ENCODE measurements around the gene ID3.

ID3 gene

DNA sequence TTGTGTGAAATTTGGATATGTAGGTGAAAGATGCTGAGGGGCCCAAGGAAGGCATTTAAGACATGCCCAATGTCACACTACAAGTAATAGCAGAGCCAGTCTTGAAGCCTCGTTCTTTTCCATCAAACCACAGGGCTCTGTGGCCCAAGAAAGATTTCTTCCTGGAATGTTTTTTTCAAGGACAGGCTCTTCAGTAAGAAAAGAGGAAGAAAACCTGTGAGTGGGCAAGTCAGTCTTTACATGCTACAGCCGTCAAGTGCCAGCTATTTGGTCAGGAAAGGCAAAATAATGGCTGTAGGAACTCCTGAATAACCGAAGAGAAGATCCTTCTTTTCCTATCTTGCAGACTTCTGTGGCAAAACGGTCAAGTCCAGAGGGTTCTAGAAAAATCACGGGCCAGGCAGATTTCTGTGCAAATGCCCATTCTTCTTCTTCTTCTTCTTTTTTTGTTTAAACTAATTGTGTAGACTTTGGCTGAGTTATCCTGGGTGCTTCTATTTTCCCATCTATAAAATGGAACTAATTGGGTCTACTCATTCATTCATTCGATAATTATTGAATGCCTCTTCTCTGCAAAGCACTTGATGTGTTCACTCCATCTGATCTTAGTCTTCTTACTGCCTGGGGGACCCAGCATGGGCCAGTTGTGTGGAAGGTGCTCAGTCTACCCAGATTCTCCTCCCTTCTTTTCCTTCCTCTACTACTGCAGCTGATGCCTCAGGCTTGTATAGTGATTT lies 1.9 kb upstream of the ID3 start:
- Histone ChIP-seq H3K4me3 (ENCODE audit: low read length) (peak overlapping the region; percentile 62), H3K9me3 (replicated peaks; ENCODE audit: low read length) (no peaks in the 10 kb centered on the region), H3K4me2 (ENCODE audit: low read length) (peak overlapping the region; percentile 70), H3K4me1 (ENCODE audit: control insufficient read depth, insufficient read depth, low read length) (peaks cover 59% of the 10 kb centered on the region), H3K9ac (ENCODE audit: low read depth, low read length) (peak overlapping the region; percentile 99), H3K27me3 (ENCODE audit: control insufficient read depth, insufficient read depth, low read length) (no peaks in the 10 kb centered on the region), H3K36me3 (ENCODE audit: insufficient read depth, low read length) (peaks cover 22% of the 10 kb centered on the region)

DNA sequence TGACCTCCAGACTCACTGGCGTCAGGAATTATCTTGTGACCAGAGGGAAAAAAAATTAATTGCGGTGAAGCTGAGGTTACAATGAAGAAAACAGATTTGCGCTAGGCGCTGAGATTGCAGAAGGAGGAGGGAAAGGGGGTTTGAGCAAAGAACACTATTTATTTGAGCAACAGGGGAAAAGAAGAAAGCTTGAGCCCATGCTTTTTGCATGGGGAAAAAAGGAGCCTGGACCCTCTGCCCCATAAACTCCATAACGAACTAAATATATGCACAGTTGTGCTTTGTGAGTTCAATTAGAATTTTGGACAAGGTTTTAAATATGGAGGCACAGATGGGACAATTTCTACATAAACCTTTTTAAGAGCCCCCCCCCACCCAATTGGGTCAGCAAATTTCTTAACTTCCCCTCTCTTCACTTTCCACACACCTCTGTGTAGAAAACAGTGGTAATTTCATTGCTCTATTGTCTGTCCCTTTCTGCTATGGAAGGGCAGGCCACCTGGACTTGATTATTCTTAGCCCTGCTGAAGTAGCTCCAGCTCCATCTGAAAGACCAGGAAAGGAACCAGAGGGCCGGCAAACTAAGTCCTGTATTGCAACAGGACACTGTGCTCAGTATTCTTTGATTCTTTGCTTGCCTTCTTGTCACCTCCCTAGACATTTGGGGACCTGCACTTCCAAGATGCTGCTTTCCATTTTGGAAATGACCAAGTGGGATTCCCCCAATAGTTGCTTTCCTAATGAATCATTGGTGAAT lies 862 bp upstream of the ID3 start:
- Histone ChIP-seq H3K4me3 (ENCODE audit: low read length) (peak overlapping the region; percentile 62), H3K4me1 (ENCODE audit: control insufficient read depth, insufficient read depth, low read length) (peaks cover 70% of the 10 kb centered on the region), H3K27me3 (ENCODE audit: control insufficient read depth, insufficient read depth, low read length) (no peaks in the 10 kb centered on the region)

DNA sequence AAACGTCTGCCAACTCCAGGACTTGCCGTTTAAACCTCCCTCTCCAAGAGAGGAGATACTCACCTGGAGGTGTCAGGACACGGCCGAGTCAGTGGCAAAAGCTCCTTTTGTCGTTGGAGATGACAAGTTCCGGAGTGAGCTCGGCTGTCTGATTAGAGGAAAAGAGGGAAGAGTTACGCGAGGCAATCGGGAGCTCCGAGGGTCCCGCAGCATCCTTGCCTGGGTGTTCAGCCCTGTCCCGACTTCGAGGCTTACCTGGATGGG lies 497 bp downstream of the ID3 start:
- peak overlapping the region; percentile 89 for H3K4me3 ChIP-seq (ENCODE audit: low read length)
- no peaks in the 10 kb centered on the region for H3K27me3 ChIP-seq (ENCODE audit: control insufficient read depth, insufficient read depth, low read length)
- H3K36me3 ChIP-seq (ENCODE audit: insufficient read depth, low read length), result peaks cover 22% of the 10 kb centered on the region
- H3K4me1 ChIP-seq (ENCODE audit: control insufficient read depth, insufficient read depth, low read length), result peaks cover 69% of the 10 kb centered on the region
- no peaks in the 10 kb centered on the region for H3K9me3 ChIP-seq (replicated peaks; ENCODE audit: low read length)
- peak overlapping the region; percentile 99 for H3K9ac ChIP-seq (ENCODE audit: low read depth, low read length)
- peak overlapping the region; percentile 80 for H3K4me2 ChIP-seq (ENCODE audit: low read length)

More for the DNA sequence above, 862 bp upstream of the ID3 start:
- Histone ChIP-seq H3K4me2 (ENCODE audit: low read length) (peak overlapping the region; percentile 70), H3K9ac (ENCODE audit: low read depth, low read length) (peak overlapping the region; percentile 99), H3K9me3 (replicated peaks; ENCODE audit: low read length) (no peaks in the 10 kb centered on the region), H3K36me3 (ENCODE audit: insufficient read depth, low read length) (peaks cover 22% of the 10 kb centered on the region)

DNA sequence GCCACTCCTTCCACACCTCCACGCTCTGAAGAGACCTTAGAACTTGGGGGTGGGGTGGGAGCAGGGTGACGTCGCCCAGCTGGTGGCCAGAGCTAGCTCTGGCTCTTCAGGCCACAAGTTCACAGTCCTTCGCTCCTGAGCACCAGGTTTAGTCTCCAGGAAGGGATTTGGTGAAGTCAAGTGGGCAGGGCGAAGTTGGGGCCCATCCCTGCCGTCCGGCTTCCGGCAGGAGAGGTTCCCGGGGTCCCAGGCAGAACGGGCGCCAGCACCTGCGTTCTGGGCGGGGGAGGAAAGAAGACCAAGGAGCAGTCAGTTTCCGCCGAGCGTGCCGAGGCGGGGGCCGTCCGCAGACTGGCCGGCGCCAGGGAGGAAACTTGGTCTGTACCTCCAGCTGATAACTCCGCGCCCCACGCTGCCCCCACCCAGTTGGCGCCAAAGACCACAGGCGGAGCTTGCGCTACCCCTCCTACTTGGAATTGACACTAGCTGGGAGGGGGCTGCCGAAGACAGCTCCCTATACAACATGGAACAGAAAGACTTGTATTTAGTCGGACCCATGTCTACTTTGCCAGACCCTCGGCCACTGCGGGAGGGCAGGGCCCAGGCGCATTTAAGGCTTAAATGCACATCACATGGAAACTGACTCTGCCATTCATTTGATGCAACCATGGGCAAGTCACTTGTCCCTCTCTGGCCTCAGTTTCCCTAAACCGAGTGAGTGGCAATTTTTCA lies 995 bp downstream of the ID3 start:
- Histone ChIP-seq H3K9me3 (replicated peaks; ENCODE audit: low read length) (no peaks in the 10 kb centered on the region), H3K4me2 (ENCODE audit: low read length) (peak overlapping the region; percentile 80), H3K4me1 (ENCODE audit: control insufficient read depth, insufficient read depth, low read length) (peaks cover 67% of the 10 kb centered on the region), H3K36me3 (ENCODE audit: insufficient read depth, low read length) (peaks cover 22% of the 10 kb centered on the region), H3K4me3 (ENCODE audit: low read length) (peak overlapping the region; percentile 89), H3K9ac (ENCODE audit: low read depth, low read length) (peak overlapping the region; percentile 99), H3K27me3 (ENCODE audit: control insufficient read depth, insufficient read depth, low read length) (no peaks in the 10 kb centered on the region)

DNA sequence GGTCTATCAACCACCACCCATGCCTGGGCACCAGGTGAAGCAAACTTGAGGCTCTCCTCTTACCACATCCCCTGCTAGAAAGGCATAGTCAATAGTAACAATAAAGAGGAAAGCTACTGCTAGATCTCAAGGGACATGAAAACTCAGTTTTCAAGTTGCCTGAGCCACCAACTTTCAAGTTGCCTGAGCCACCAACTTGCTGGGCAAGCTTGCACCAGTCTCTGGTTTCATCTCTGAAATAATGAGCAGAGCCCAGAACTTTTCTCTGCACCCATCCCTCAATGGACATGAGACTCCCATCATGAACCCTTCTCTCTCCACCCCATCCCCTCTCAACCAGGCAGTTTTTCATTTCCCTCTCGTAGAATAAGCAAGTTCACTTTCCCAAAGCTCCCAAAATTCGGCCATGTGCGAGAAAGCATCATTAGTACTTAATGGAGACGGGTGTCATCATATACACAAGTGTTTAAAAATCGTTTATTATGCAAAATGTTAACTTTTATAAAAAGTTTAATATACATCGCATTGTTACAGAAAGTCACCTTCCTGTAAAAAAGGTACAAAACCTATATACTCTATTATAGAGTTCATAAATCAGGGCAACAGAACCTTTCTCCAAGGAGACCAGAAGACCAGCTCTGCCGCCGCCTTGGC lies 1.7 kb downstream of the ID3 start:
- H3K4me1 ChIP-seq (ENCODE audit: control insufficient read depth, insufficient read depth, low read length), result peaks cover 61% of the 10 kb centered on the region
- peaks cover 22% of the 10 kb centered on the region for H3K36me3 ChIP-seq (ENCODE audit: insufficient read depth, low read length)
- H3K4me3 ChIP-seq (ENCODE audit: low read length), result peak overlapping the region; percentile 89
- peak overlapping the region; percentile 99 for H3K9ac ChIP-seq (ENCODE audit: low read depth, low read length)
- H3K4me2 ChIP-seq (ENCODE audit: low read length), result peak overlapping the region; percentile 80
- no peaks in the 10 kb centered on the region for H3K27me3 ChIP-seq (ENCODE audit: control insufficient read depth, insufficient read depth, low read length)
- H3K9me3 ChIP-seq (replicated peaks; ENCODE audit: low read length), result no peaks in the 10 kb centered on the region

DNA sequence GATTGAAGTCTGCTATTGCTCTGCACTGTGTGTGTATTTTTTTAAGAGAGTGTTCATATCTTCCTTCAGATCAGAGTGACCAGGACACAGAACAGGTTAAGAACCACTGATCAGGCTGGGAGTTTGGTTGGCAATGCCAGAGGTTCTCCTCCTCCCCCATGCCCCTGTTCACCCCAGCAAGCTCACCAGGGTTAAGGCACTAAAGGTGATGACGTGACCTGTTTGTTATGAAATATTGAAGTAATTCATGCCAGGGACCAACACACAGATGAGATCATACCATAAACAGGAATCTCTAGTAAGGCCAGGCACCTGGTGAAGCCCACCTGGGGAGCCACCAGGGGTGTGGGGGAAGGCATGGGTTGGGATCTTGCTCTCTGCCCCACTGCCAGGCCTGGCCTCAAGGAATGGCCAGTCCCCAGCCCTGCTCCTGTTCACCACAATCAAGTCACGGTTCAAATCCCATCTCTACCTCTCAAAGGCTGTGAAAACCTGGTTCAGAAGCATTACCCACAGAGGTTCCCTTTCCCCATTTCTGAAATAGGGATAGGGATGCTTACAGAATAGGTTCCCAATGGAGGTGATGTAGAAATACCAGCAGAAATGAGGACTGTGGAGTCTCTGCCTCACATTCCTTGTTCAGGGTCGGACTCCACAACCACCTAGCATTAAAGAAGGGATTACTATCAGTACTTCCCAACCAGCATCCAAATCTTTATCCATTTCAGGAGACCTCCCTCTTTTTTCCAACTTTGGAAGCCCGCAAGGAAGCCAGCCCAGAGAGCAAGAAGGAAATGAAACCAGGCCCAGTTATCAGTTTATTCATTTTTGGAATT lies 2.4 kb downstream of the ID3 start:
- Histone ChIP-seq H3K4me1 (ENCODE audit: control insufficient read depth, insufficient read depth, low read length) (peaks cover 59% of the 10 kb centered on the region), H3K27me3 (ENCODE audit: control insufficient read depth, insufficient read depth, low read length) (no peaks in the 10 kb centered on the region), H3K36me3 (ENCODE audit: insufficient read depth, low read length) (peaks cover 22% of the 10 kb centered on the region), H3K4me3 (ENCODE audit: low read length) (peak overlapping the region; percentile 89), H3K9me3 (replicated peaks; ENCODE audit: low read length) (no peaks in the 10 kb centered on the region), H3K9ac (ENCODE audit: low read depth, low read length) (peak overlapping the region; percentile 99), H3K4me2 (ENCODE audit: low read length) (peak overlapping the region; percentile 80)

DNA sequence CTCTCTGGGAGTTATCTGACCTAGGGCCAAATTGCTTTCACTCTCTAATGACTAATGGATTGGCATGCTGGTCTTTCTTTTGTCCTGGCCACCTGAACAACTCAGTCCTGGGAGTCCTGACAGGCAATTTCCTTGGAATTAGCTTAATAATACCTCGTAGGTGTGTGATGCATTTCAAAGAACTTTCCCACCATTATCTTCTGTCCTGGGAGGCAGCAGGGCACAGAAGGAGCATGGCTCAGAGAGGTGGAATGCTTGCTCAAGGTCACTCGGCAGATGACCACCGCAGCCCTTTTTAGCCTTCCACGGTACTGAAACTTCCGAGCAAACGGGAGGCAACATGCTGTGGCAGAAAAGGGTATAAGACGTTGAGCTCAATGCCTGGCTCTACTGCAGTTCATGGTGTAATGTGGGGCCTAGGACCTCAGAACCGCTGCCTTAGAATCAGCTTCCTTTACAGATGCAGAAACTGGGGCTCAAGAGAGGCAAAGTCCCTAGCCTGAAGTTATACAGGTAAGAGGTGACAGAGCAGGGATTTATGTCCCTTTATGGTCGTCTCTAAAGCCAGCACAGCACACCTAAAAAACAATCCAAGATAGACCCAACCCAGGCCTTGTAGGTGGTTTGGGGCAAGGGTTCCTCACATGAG lies 3.2 kb downstream of the ID3 start:
- no peaks in the 10 kb centered on the region for H3K9me3 ChIP-seq (replicated peaks; ENCODE audit: low read length)
- no peaks in the 10 kb centered on the region for H3K27me3 ChIP-seq (ENCODE audit: control insufficient read depth, insufficient read depth, low read length)
- peak overlapping the region; percentile 99 for H3K9ac ChIP-seq (ENCODE audit: low read depth, low read length)
- H3K4me2 ChIP-seq (ENCODE audit: low read length), result peak overlapping the region; percentile 80
- peak overlapping the region; percentile 89 for H3K4me3 ChIP-seq (ENCODE audit: low read length)
- peaks cover 52% of the 10 kb centered on the region for H3K4me1 ChIP-seq (ENCODE audit: control insufficient read depth, insufficient read depth, low read length)
- peaks cover 22% of the 10 kb centered on the region for H3K36me3 ChIP-seq (ENCODE audit: insufficient read depth, low read length)

DNA sequence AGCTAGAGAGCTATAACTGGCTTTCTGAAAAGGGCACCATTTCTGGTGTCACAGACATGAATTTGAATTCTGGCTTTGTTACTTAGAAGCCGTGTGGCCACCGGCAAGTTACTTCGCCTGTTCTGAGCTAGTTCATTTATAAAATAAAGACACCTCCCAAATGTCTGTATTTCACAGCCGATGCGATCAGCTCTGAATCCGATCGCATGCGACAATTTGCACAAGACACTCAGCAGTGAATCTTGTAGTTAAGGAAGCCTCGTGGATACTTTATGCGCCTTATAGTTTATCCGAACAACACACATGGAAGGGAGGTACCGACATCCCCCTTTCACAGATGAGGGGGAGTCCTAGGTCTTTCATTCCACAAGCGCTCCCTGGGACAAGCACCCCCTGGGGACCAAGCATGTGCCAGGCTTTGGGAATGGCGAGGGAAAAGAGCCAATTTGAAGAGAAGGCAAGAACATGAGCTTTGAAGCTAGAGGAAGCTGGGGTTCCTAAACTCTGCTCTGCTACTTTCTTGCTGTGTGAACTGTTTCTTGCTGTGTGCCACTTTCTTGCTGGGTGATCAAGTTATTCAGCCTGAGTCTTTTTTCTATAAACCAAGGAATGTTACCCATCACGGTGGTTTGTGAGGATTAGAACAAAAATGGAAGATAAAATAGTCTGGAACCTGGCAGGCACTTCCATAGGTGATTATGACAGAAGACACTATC lies 3.9 kb downstream of the ID3 start:
- Histone ChIP-seq H3K4me1 (ENCODE audit: control insufficient read depth, insufficient read depth, low read length) (peaks cover 45% of the 10 kb centered on the region), H3K9ac (ENCODE audit: low read depth, low read length) (peak overlapping the region; percentile 99)

DNA sequence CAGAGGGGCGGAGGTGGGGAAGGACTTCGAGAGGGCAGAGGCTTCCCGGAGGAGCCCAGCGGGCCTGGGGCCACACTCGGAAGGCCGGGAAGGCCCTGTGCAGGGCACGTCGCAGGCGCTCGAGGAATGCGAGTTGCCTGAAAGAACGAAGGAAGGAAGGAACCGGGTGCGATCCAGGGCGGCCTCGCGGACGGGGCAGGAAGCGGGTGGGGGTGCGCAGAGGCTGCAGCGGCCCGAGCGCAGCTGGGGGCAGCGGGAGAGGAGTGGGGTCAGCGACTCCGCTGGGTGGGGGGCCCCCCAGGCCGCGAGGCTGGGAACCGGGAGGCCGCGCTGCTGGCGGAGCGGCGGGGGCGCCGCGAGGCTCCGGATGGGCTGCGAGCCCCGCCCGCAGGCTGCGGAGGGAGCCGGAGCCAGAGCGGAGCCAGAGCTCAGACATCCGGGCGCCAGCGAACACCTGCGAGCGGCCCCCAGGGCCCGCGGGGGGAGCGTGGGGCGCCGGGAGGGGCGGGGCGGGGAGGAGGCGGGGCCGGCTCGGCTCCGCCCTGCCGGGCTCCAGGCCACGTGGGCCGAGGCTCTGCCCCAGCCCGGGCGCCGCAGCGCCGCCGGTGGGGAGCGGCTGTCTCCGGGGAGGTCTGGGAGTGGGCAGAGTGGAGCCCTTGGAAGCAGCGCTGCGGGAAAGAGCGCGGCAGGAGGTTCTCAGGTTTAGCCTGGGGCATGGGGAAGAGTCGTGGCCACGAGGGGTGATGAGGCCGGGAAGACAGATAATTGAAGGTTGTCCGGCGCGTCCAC lies 4.6 kb downstream of the ID3 start:
- Histone ChIP-seq H3K36me3 (ENCODE audit: insufficient read depth, low read length) (peaks cover 22% of the 10 kb centered on the region), H3K4me2 (ENCODE audit: low read length) (peak overlapping the region; percentile 80), H3K4me1 (ENCODE audit: control insufficient read depth, insufficient read depth, low read length) (peaks cover 38% of the 10 kb centered on the region), H3K27me3 (ENCODE audit: control insufficient read depth, insufficient read depth, low read length) (no peaks in the 10 kb centered on the region), H3K4me3 (ENCODE audit: low read length) (peak overlapping the region; percentile 89), H3K9ac (ENCODE audit: low read depth, low read length) (peak overlapping the region; percentile 99), H3K9me3 (replicated peaks; ENCODE audit: low read length) (no peaks in the 10 kb centered on the region)

More for the DNA sequence above, 3.9 kb downstream of the ID3 start:
- peaks cover 22% of the 10 kb centered on the region for H3K36me3 ChIP-seq (ENCODE audit: insufficient read depth, low read length)
- H3K9me3 ChIP-seq (replicated peaks; ENCODE audit: low read length), result no peaks in the 10 kb centered on the region
- H3K4me2 ChIP-seq (ENCODE audit: low read length), result peak overlapping the region; percentile 80
- H3K4me3 ChIP-seq (ENCODE audit: low read length), result peak overlapping the region; percentile 89
- no peaks in the 10 kb centered on the region for H3K27me3 ChIP-seq (ENCODE audit: control insufficient read depth, insufficient read depth, low read length)
